ENCODE measurements around the gene SYVN1. TPM values are rescaled to one million over a fixed set of nuclear protein-coding genes. Genes with fewer than 3 reads are reported as not detected.

Gene SYVN1
- total RNA-seq, 2 experiments from 2014 or later, result 34.4 to 35.1 TPM

- no peaks in the 10 kb centered on the region for H3K9me3 Mint-ChIP-seq (ENCODE audit: low read depth)
- DNase-seq, result peak; percentile 97
- H3K4me3 Mint-ChIP-seq, result peak within 1 kb of the TSS; percentile 80
- peak; percentile 83 for ATAC-seq
- H3K27me3 Mint-ChIP-seq, result no peaks in the 10 kb centered on the region
- H3K4me1 Mint-ChIP-seq, result peaks cover 49% of the 10 kb centered on the region
- no peaks in the 10 kb centered on the region for H3K36me3 Mint-ChIP-seq
- CTCF ChIA-PET, result interaction anchor here (0.6 to 5.4 kb wide), 24 partner anchors 9 to 503 kb away, joined by 3 to 114 read pairs (median 5); partner anchors contain the start of genes ARL2, CAPN1, CDC42EP2 and CDCA5
- H3K27ac Mint-ChIP-seq, result peak within 1 kb of the TSS; percentile 85
These were observed 22.4 kb downstream of the SYVN1 start, which contains the start of gene TM7SF2 for GRCh38 chr11:65111744-65112545. Gene TM7SF2 (plus strand): TSS chr11:65111872. CDS start chr11:65112016, 144 bp downstream.

- peak overlapping the region; percentile 80 for H3K27ac Mint-ChIP-seq
- peak overlapping the region; percentile 80 for H3K4me3 Mint-ChIP-seq
- H3K36me3 Mint-ChIP-seq, result peaks cover 1% of the 10 kb centered on the region
- CTCF ChIA-PET, result interaction anchor here (0.6 to 5.4 kb wide), 30 partner anchors 10 to 504 kb away, joined by 3 to 114 read pairs (median 5); partner anchors contain the start of genes ARL2, CAPN1, CDC42EP2 and CDCA5
- ATAC-seq, result no peak
- H3K9me3 Mint-ChIP-seq (ENCODE audit: low read depth), result no peaks in the 10 kb centered on the region
- H3K4me1 Mint-ChIP-seq, result peaks cover 43% of the 10 kb centered on the region
- no peak for DNase-seq
- H3K27me3 Mint-ChIP-seq, result no peaks in the 10 kb centered on the region
These were observed 23.1 kb downstream of the SYVN1 start for GRCh38 chr11:65111159-65111743.

- CTCF ChIA-PET, result interaction anchor here (0.6 to 5.4 kb wide), 39 partner anchors 10 to 332 kb away, joined by 3 to 114 read pairs (median 4); partner anchors contain the start of genes ARL2, CAPN1, CDC42EP2 and CDCA5
- DNase-seq (peak; percentile 96), ATAC-seq (peak; percentile 40)
- Mint-ChIP-seq H3K36me3 (peaks cover 8% of the 10 kb centered on the region), H3K27ac (peak overlapping the region; percentile 74), H3K9me3 (ENCODE audit: low read depth) (no peaks in the 10 kb centered on the region), H3K4me3 (no peak overlapping the region), H3K4me1 (peaks cover 41% of the 10 kb centered on the region), H3K27me3 (no peaks in the 10 kb centered on the region)
These were observed 23.9 kb downstream of the SYVN1 start for GRCh38 chr11:65110354-65110861.

GRCh38 chr11:65109231-65110198, 24.8 kb downstream of the SYVN1 start:
- H3K4me3 Mint-ChIP-seq, result no peak overlapping the region
- no peak for ATAC-seq
- peaks cover 13% of the 10 kb centered on the region for H3K36me3 Mint-ChIP-seq
- peak overlapping the region; percentile 74 for H3K27ac Mint-ChIP-seq
- peaks cover 46% of the 10 kb centered on the region for H3K4me1 Mint-ChIP-seq
- CTCF ChIA-PET, result interaction anchor here (0.6 to 5.4 kb wide), 33 partner anchors 8 to 331 kb away, joined by 3 to 114 read pairs (median 4); partner anchors contain the start of genes ARL2, CAPN1, CDC42EP2 and CDCA5
- no peaks in the 10 kb centered on the region for H3K27me3 Mint-ChIP-seq
- no peaks in the 10 kb centered on the region for H3K9me3 Mint-ChIP-seq (ENCODE audit: low read depth)
- DNase-seq, result no peak

- DNase-seq, result no peak
- H3K4me3 Mint-ChIP-seq, result no peak overlapping the region
- no peaks in the 10 kb centered on the region for H3K27me3 Mint-ChIP-seq
- H3K27ac Mint-ChIP-seq, result no peak overlapping the region
- peaks cover 45% of the 10 kb centered on the region for H3K4me1 Mint-ChIP-seq
- no peaks in the 10 kb centered on the region for H3K9me3 Mint-ChIP-seq (ENCODE audit: low read depth)
- peaks cover 13% of the 10 kb centered on the region for H3K36me3 Mint-ChIP-seq
- CTCF ChIA-PET, result interaction anchor here (1.0 to 2.8 kb wide), 7 partner anchors 9 to 206 kb away, joined by 3 to 10 read pairs (median 3); partner anchors contain the start of genes CAPN1, CDC42EP2, FAU and MRPL49
- ATAC-seq, result no peak
These were observed 25.7 kb downstream of the SYVN1 start for GRCh38 chr11:65108469-65109123.

GRCh38 chr11:65107751-65108468, 26.4 kb downstream of the SYVN1 start:
- no peaks in the 10 kb centered on the region for H3K9me3 Mint-ChIP-seq (ENCODE audit: low read depth)
- no peak overlapping the region for H3K4me3 Mint-ChIP-seq
- H3K4me1 Mint-ChIP-seq, result peaks cover 40% of the 10 kb centered on the region
- ATAC-seq (no peak), DNase-seq (no peak)
- H3K27me3 Mint-ChIP-seq, result no peaks in the 10 kb centered on the region
- H3K27ac Mint-ChIP-seq, result no peak overlapping the region
- CTCF ChIA-PET, result interaction anchor here (1.0 to 2.8 kb wide), 6 partner anchors 8 to 73 kb away, joined by 3 to 10 read pairs (median 4); partner anchors contain the start of genes CAPN1, FAU, MRPL49 and VPS51
- peaks cover 13% of the 10 kb centered on the region for H3K36me3 Mint-ChIP-seq

GRCh38 chr11:65107078-65107477, 27.2 kb downstream of the SYVN1 start:
- Mint-ChIP-seq H3K4me3 (no peak overlapping the region), H3K27ac (no peak overlapping the region), H3K9me3 (ENCODE audit: low read depth) (no peaks in the 10 kb centered on the region), H3K4me1 (peaks cover 40% of the 10 kb centered on the region), H3K27me3 (no peaks in the 10 kb centered on the region), H3K36me3 (peaks cover 13% of the 10 kb centered on the region)
- ATAC-seq (no peak), DNase-seq (no peak)
- CTCF ChIA-PET, result interaction anchor here (0.6 to 2.8 kb wide), 2 partner anchors 9 to 11 kb away, joined by 3 to 10 read pairs; partner anchors contain the start of gene ZNHIT2

GRCh38 chr11:65104628-65105027, 29.7 kb downstream of the SYVN1 start:
- CTCF ChIA-PET, result interaction anchor here (3.7 to 9.1 kb wide), 2 partner anchors 7 to 12 kb away, joined by 16 to 114 read pairs; partner anchors contain the start of genes TM7SF2 and ZNHIT2
- no peak for ATAC-seq
- no peaks in the 10 kb centered on the region for H3K9me3 Mint-ChIP-seq (ENCODE audit: low read depth)
- H3K4me3 Mint-ChIP-seq, result no peak overlapping the region
- DNase-seq, result no peak
- H3K27me3 Mint-ChIP-seq, result no peaks in the 10 kb centered on the region
- peak overlapping the region; percentile 59 for H3K27ac Mint-ChIP-seq
- H3K36me3 Mint-ChIP-seq, result peaks cover 16% of the 10 kb centered on the region
- H3K4me1 Mint-ChIP-seq, result peaks cover 19% of the 10 kb centered on the region

- Mint-ChIP-seq H3K36me3 (peaks cover 16% of the 10 kb centered on the region), H3K4me3 (no peak overlapping the region), H3K9me3 (ENCODE audit: low read depth) (no peaks in the 10 kb centered on the region), H3K27ac (no peak overlapping the region), H3K27me3 (no peaks in the 10 kb centered on the region), H3K4me1 (peaks cover 23% of the 10 kb centered on the region)
- DNase-seq (no peak), ATAC-seq (no peak)
- CTCF ChIA-PET, result interaction anchor here (0.7 to 9.1 kb wide), 3 partner anchors 8 to 91 kb away, joined by 3 to 114 read pairs (median 16); partner anchors contain the start of genes TM7SF2 and ZNHIT2
These were observed 30.8 kb downstream of the SYVN1 start for GRCh38 chr11:65103476-65103875.

GRCh38 chr11:65102142-65103095, 31.9 kb downstream of the SYVN1 start:
- no peak overlapping the region for H3K4me3 Mint-ChIP-seq
- DNase-seq (no peak), ATAC-seq (no peak)
- H3K27ac Mint-ChIP-seq, result no peak overlapping the region
- CTCF ChIA-PET, result interaction anchor here (1.6 to 9.1 kb wide), 3 partner anchors 9 to 79 kb away, joined by 3 to 114 read pairs (median 16); partner anchors contain the start of genes CAPN1, TM7SF2 and ZNHIT2
- peaks cover 19% of the 10 kb centered on the region for H3K36me3 Mint-ChIP-seq
- no peaks in the 10 kb centered on the region for H3K9me3 Mint-ChIP-seq (ENCODE audit: low read depth)
- H3K27me3 Mint-ChIP-seq, result no peaks in the 10 kb centered on the region
- peaks cover 27% of the 10 kb centered on the region for H3K4me1 Mint-ChIP-seq
